MM.1S (cell line): Measurements from ENCODE around the gene PSEN2.

Source experiments
- DNase-seq: peaks from one replicate; pipeline ENCODE4 v3.0.0-alpha.2; 2015
- H2AFZ ChIP-seq: fragments of 300-600 bp; sonication (generic); 2 replicates; pipeline ENCODE4 v1.6.0; 2016; ENCODE audit warnings: antibody characterized with exemption, low read length
- H3F3A ChIP-seq: fragments of 300-600 bp; sonication (generic); 2 replicates; pipeline ENCODE4 v1.6.1; 2016; ENCODE audit warnings: mild to moderate bottlenecking, antibody characterized with exemption, low read length, moderate library complexity, mixed read lengths; ENCODE audit not compliant: insufficient read depth
- H3K27ac ChIP-seq: fragments of 300-600 bp; sonication (generic); 2 replicates; pipeline ENCODE4 v1.5.1; 2016; ENCODE audit warnings: mild to moderate bottlenecking, low read length
- H3K27me3 ChIP-seq: fragments of 300-600 bp; sonication (generic); replicated peaks from 2 replicates; pipeline ENCODE4 v1.6.0; 2016; ENCODE audit warnings: low read length; ENCODE audit not compliant: insufficient read depth
- H3K36me3 ChIP-seq: fragments of 300-600 bp; sonication (generic); replicated peaks from 2 replicates; pipeline ENCODE4 v1.6.1; 2016; ENCODE audit warnings: mild to moderate bottlenecking, low read length, mixed read lengths; ENCODE audit not compliant: insufficient read depth
- H3K4me1 ChIP-seq: fragments of 300-600 bp; sonication (generic); 2 replicates; pipeline ENCODE4 v1.6.1; 2016; ENCODE audit warnings: low read length, mixed read lengths
- H3K4me2 ChIP-seq: fragments of 300-600 bp; sonication (generic); 2 replicates; pipeline ENCODE4 v1.6.0; 2016; ENCODE audit warnings: low read depth, low read length
- H3K4me3 ChIP-seq: fragments of 300-600 bp; sonication (generic); 2 replicates; pipeline ENCODE4 v1.5.1; 2016; ENCODE audit warnings: low read length, mixed read lengths
- H3K79me2 ChIP-seq: fragments of 300-600 bp; sonication (generic); 2 replicates; pipeline ENCODE4 v1.6.1; 2016; ENCODE audit warnings: mixed run types, low read length, mixed read lengths
- H3K9ac ChIP-seq: fragments of 300-600 bp; sonication (generic); 2 replicates; pipeline ENCODE4 v1.6.1; 2016; ENCODE audit warnings: low read length, mixed read lengths
- H3K9me2 ChIP-seq: fragments of 300-600 bp; sonication (generic); replicated peaks from 2 replicates; pipeline ENCODE4 v1.6.1; 2016; ENCODE audit warnings: mild to moderate bottlenecking, low read length, mixed read lengths; ENCODE audit not compliant: insufficient read depth
- H3K9me3 ChIP-seq: fragments of 300-600 bp; sonication (generic); replicated peaks from 2 replicates; pipeline ENCODE4 v1.6.1; 2016; ENCODE audit warnings: mild to moderate bottlenecking, low read length, mixed read lengths; ENCODE audit not compliant: insufficient read depth
- H4K20me1 ChIP-seq: fragments of 300-600 bp; sonication (generic); 2 replicates; pipeline ENCODE4 v1.6.1; 2016; ENCODE audit warnings: mild to moderate bottlenecking, low read length, moderate library complexity, mixed read lengths; ENCODE audit not compliant: insufficient read depth
- EZH2 ChIP-seq: fragments of 300-600 bp; sonication (generic); optimal IDR thresholded peaks from 2 replicates; pipeline ENCODE3; 2017; ENCODE audit warnings: low read depth, mild to moderate bottlenecking, antibody characterized with exemption, low read length, mixed read lengths
- EZH2phosphoT487 ChIP-seq: fragments of 300-600 bp; sonication (generic); IDR thresholded peaks from 2 replicates; pipeline ENCODE4 v1.6.1; 2018; ENCODE audit warnings: antibody characterized with exemption, low read length
- TF ChIP-seq, protein P1 (sequence below): fragments of 300-600 bp; sonication (generic); IDR thresholded peaks from 2 replicates; pipeline ENCODE4 v1.5.1; 2016; ENCODE audit warnings: antibody characterized with exemption, low read length, mixed read lengths

PSEN2 gene

GRCh38 chr1:226870401-226871279, at the start of gene PSEN2:
Gene PSEN2 (plus strand): TSS chr1:226870616. CDS start chr1:226881908, 11,292 bp downstream.
- Histone ChIP-seq H3K9me2 (no peaks in the 10 kb centered on the region), H3K79me2 (peaks cover 20% of the 10 kb centered on the region), H3F3A (no peaks in the 10 kb centered on the region; the same call in 1 of the 2 replicates), H3K27me3 (no peaks in the 10 kb centered on the region), H4K20me1 (no peaks in the 10 kb centered on the region), H3K27ac (peak within 1 kb of the TSS; percentile 14; the same call in 1 of the 2 replicates), H3K9me3 (no peaks in the 10 kb centered on the region), H2AFZ (peak within 1 kb of the TSS; percentile 94), H3K4me1 (0 out of 2 replicates have a peak, but pooled peaks cover 13% of the 10 kb centered on the region), H3K9ac (peak within 1 kb of the TSS; percentile 66), H3K4me2 (peak within 1 kb of the TSS; percentile 94), H3K36me3 (no peaks in the 10 kb centered on the region), H3K4me3 (peak within 1 kb of the TSS; percentile 72)
- peak; percentile 86 for DNase-seq
- TF ChIP-seq EZH2, result no peak
- no peak for TF ChIP-seq EZH2phosphoT487
- TF ChIP-seq, protein P1, sequence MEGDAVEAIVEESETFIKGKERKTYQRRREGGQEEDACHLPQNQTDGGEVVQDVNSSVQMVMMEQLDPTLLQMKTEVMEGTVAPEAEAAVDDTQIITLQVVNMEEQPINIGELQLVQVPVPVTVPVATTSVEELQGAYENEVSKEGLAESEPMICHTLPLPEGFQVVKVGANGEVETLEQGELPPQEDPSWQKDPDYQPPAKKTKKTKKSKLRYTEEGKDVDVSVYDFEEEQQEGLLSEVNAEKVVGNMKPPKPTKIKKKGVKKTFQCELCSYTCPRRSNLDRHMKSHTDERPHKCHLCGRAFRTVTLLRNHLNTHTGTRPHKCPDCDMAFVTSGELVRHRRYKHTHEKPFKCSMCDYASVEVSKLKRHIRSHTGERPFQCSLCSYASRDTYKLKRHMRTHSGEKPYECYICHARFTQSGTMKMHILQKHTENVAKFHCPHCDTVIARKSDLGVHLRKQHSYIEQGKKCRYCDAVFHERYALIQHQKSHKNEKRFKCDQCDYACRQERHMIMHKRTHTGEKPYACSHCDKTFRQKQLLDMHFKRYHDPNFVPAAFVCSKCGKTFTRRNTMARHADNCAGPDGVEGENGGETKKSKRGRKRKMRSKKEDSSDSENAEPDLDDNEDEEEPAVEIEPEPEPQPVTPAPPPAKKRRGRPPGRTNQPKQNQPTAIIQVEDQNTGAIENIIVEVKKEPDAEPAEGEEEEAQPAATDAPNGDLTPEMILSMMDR, result no peak

DNA sequence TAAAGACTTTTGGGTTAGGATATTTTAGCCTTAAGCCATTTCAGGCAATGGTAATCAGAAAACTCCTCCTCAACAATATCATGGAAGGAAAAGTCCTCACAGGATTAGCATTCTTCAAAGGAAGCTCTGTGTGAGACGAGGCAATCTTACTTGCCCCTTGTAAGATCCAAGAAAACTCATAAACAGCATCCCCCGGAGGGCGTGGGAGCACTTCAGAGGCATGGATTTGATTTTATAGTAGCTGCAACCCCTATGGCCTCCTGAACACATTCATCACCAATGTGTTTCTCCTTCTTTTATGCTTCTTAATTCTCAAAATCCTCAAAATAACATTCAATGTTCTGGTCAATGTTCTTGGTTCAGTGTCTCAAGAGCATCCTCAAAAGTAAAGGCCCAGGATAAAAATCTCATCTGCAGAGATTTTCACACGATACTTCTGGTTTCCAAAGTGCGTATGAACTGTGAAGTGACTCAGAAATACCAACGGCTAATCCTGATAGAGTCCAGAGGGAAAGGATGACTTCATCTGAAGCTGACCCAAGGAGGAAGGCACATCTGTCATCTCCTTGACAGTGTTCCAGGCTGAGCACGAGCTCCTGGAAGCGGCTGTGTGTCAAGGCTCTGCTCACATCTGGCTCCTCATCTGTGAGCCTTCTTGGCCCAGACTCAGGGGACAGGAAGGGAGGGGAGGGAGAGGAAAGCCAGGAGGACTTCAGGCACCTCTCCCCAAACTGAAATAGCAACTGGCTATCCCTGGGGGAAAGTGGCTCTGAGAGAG, 49.3 kb upstream of the PSEN2 start:
- H3K9ac ChIP-seq, result no peak overlapping the region
- DNase-seq, result no peak
- H2AFZ ChIP-seq, result no peak overlapping the region
- H3K4me2 ChIP-seq, result no peak overlapping the region
- no peaks in the 10 kb centered on the region for H3K9me2 ChIP-seq
- no peaks in the 10 kb centered on the region for H3K36me3 ChIP-seq
- H3F3A ChIP-seq, result no peaks in the 10 kb centered on the region
- H3K4me1 ChIP-seq, result no peaks in the 10 kb centered on the region
- H3K9me3 ChIP-seq, result no peaks in the 10 kb centered on the region
- H3K4me3 ChIP-seq, result no peak overlapping the region
- no peaks in the 10 kb centered on the region for H3K27me3 ChIP-seq
- H3K27ac ChIP-seq, result no peak overlapping the region
- no peaks in the 10 kb centered on the region for H4K20me1 ChIP-seq
- TF ChIP-seq, protein P1, result no peak
- TF ChIP-seq EZH2 (no peak), EZH2phosphoT487 (no peak)
- H3K79me2 ChIP-seq, result no peaks in the 10 kb centered on the region

GRCh38 chr1:226821719-226822085, 48.7 kb upstream of the PSEN2 start:
- Histone ChIP-seq H3K9ac (no peak overlapping the region), H4K20me1 (no peaks in the 10 kb centered on the region), H3K36me3 (no peaks in the 10 kb centered on the region), H3K79me2 (no peaks in the 10 kb centered on the region), H3K4me3 (no peak overlapping the region), H3K4me1 (no peaks in the 10 kb centered on the region), H3K27ac (no peak overlapping the region), H2AFZ (no peak overlapping the region), H3K4me2 (no peak overlapping the region), H3K9me3 (no peaks in the 10 kb centered on the region), H3K27me3 (no peaks in the 10 kb centered on the region), H3F3A (no peaks in the 10 kb centered on the region), H3K9me2 (no peaks in the 10 kb centered on the region)
- TF ChIP-seq EZH2 (no peak), EZH2phosphoT487 (no peak)
- TF ChIP-seq, protein P1, result no peak
- DNase-seq, result no peak
